Testis (tissue), 3 donors: ENCODE measurements around the gene HMGB2. TPM values are rescaled to one million over a fixed set of nuclear protein-coding genes. Genes with fewer than 3 reads are reported as not detected.
A peak's percentile ranks its signal among the peaks of the same experiment; 100 is the strongest.

Source experiments
- DNase-seq: peaks from one replicate; pipeline ENCODE4 v3.0.0-alpha.2; 2019
- H3K27ac ChIP-seq, 2 donors: fragments of 200-600 bp; sonication (generic); one replicate each; pipeline ENCODE4 v1.5.1; 2019
- H3K27me3 ChIP-seq: fragments of 200-600 bp; sonication (generic); one replicate; pipeline ENCODE4 v1.5.1; 2019
- H3K36me3 ChIP-seq: fragments of 200-600 bp; sonication (generic); one replicate; pipeline ENCODE4 v1.5.1; 2017; ENCODE audit warnings: low read depth; ENCODE audit errors: missing control alignments
- H3K4me1 ChIP-seq: fragments of 200-600 bp; sonication (generic); one replicate; pipeline ENCODE4 v1.5.1; 2019
- H3K4me3 ChIP-seq, 2 donors: fragments of 200-600 bp; sonication (generic); one replicate each; pipeline ENCODE4 v1.5.1; 2017 to 2019
- H3K9me3 ChIP-seq: fragments of 200-600 bp; sonication (generic); one replicate; pipeline ENCODE4 v1.5.1; 2017
- POLR2A ChIP-seq: fragments of 450-650 bp; IDR thresholded peaks from one replicate; pipeline ENCODE4 v1.6.1; 2017; ENCODE audit warnings: antibody characterized with exemption, mild to moderate bottlenecking, moderate library complexity
- WGBS, 2 donors: methylation state at CpG; one replicate each; pipeline ENCODE4 v1.1.5; 2018; 5-methylcytosine and 5-hydroxymethylcytosine counted together
- intact Hi-C: fragments of 100-400 bp; cut with DNase I; formaldehyde crosslinking; loops from one replicate; pipeline ENCODE4 v1.15.1; 2023; ENCODE audit warnings: low total_unique reads
- polyA plus RNA-seq: library from polyadenylated mRNA; stranded (reverse); fragments of 350-450 nt; fragmentation: Illumina TruSeq; extraction: RNeasy Lipid Tissue Mini Kit (QIAGEN cat#74804); gene quantifications from one replicate; pipeline ENCODE4 v1.2.3, GENCODE V29; 2014; ENCODE audit warnings: low read depth, low replicate concordance; ENCODE audit not compliant: insufficient read depth
- total RNA-seq, 2 donors: library from RNA; depleted of rRNA; stranded (reverse); fragments of >200 nt; gene quantifications; one replicate each; pipeline ENCODE4 v1.2.3, GENCODE V29; 2016
- TF ChIP-seq, protein P1 (sequence below), 3 experiments: fragments of 450-650 bp in 2 of 3; fragments of 200-600 bp in 1 of 3; sonication (generic) in 1 of 3; IDR thresholded peaks; one replicate each; pipeline ENCODE4 v1.5.1; 2016 to 2019; ENCODE audit warnings: antibody characterized with exemption in 3 of 3, mild to moderate bottlenecking in 2 of 3, moderate library complexity in 1 of 3

The HMGB2 gene
- total and polyA plus RNA-seq, 3 donors from 2014 or later: 80.1 to 235 (median 117) TPM

DNA sequence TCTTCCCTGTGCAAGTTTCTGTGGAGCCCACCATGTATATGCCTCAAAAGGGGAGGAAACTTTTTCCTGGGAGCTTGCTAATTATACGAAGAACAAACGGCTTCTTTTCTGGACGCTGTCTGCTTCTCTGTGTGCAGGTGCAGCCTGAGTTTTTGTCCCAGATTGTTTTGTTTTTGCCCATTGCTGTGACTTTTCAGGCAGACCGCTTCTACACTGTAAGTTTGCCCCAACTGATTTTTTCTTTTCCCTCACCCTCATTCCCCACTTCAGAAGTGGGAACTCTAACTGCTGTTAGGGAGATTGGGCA is 51.9 kb downstream of the HMGB2 start:
- H3K9me3 ChIP-seq: no peaks in the 10 kb centered on the region
- DNase-seq: no peak
- no peaks in the 10 kb centered on the region for H3K27me3 ChIP-seq
- peak overlapping the region in 1 of 2 donors; percentile 32 for H3K4me3 ChIP-seq
- WGBS, 2 donors: 50 to 53% methylated on average over 4 of the region's 4 CpGs
- peak overlapping the region in 1 of 2 donors; percentile 19 for H3K27ac ChIP-seq
- peaks cover 9% of the 10 kb centered on the region for H3K4me1 ChIP-seq
- intact Hi-C loops: no loop called here
- TF ChIP-seq, protein P1, sequence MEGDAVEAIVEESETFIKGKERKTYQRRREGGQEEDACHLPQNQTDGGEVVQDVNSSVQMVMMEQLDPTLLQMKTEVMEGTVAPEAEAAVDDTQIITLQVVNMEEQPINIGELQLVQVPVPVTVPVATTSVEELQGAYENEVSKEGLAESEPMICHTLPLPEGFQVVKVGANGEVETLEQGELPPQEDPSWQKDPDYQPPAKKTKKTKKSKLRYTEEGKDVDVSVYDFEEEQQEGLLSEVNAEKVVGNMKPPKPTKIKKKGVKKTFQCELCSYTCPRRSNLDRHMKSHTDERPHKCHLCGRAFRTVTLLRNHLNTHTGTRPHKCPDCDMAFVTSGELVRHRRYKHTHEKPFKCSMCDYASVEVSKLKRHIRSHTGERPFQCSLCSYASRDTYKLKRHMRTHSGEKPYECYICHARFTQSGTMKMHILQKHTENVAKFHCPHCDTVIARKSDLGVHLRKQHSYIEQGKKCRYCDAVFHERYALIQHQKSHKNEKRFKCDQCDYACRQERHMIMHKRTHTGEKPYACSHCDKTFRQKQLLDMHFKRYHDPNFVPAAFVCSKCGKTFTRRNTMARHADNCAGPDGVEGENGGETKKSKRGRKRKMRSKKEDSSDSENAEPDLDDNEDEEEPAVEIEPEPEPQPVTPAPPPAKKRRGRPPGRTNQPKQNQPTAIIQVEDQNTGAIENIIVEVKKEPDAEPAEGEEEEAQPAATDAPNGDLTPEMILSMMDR (IDR thresholded peaks at IDR 0.05): no peak
- no peak for TF ChIP-seq POLR2A
- no peaks in the 10 kb centered on the region for H3K36me3 ChIP-seq

DNA sequence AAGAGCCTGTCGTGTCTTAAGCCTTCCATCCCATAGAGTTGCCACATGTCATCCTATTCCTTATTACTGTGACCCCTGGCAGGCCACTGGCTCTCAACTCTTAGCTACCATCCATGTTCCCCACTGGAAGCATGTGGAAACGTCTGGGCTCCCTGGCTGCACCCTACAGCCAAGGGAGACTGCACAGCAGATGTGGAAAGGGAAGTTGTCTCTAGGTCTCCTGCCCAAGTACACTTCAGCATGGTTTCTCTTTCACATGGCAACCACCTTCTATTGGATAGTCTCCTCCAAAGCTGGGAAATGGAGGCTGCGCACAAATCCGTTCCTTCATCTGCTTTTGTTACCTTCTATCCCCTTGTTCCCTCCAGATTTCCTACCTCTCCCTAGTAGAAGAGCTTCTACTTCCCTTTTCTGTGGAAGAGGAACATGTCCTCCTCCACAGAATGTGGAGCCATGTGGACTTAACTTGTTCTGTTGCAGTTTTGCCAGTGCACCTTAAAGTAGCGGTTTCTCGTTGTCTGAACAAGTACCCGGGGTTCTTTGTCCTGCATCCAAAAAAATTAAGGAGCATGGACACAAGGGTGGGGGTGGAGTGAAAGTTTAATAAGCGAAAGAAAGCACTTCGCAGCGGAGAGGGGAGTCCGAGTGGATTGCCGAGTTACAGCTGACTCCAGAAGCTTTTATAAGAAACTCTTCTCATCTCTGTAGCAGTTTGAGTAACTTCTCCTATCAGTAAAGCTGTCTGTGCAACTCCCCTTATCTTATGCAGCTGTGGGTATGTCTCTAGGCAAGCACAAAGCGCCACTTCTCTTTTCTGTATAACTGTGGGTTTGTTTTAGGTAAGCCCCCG is 52.5 kb downstream of the HMGB2 start:
- TF ChIP-seq, protein P1 (IDR thresholded peaks at IDR 0.05): no peak
- TF ChIP-seq POLR2A: no peak
- H3K27me3 ChIP-seq: no peaks in the 10 kb centered on the region

More for the DNA sequence above, 52.5 kb downstream of the HMGB2 start:
- peak overlapping the region; percentile 40 to 42 for H3K27ac ChIP-seq
- no peaks in the 10 kb centered on the region for H3K36me3 ChIP-seq
- WGBS, 2 donors: 53% methylated on average over 14 of the region's 14 CpGs
- H3K4me1 ChIP-seq: peaks cover 9% of the 10 kb centered on the region
- no peaks in the 10 kb centered on the region for H3K9me3 ChIP-seq
- peak overlapping the region in 1 of 2 donors; percentile 32 for H3K4me3 ChIP-seq
- intact Hi-C loops: no loop called here
- DNase-seq: peak; percentile 26

Other genes with a start within 250 kb of the HMGB2 start
- gene GALNT7, start 165.5 kb downstream of the HMGB2 start, total RNA-seq: 10 to 100 TPM; 28.8 to 32.0 TPM
- 18.0 TPM for gene GALNT7, start 165.5 kb downstream of the HMGB2 start, polyA plus RNA-seq
- gene SAP30, start 36.6 kb upstream of the HMGB2 start, total RNA-seq: 10 to 100 TPM; 49.0 to 57.0 TPM
- gene SAP30, start 36.6 kb upstream of the HMGB2 start, polyA plus RNA-seq: 45.8 TPM
- gene SCRG1, start 64.8 kb upstream of the HMGB2 start, total RNA-seq: 10 to 100 TPM; 22.9 to 32.0 TPM
- gene SCRG1, start 64.8 kb upstream of the HMGB2 start, polyA plus RNA-seq: 29.1 TPM
- 10 to 100 TPM in 1 of 2 donors, 1 to 10 TPM in 1; 9.4 to 12.3 TPM for gene HAND2, start 195.9 kb upstream of the HMGB2 start, total RNA-seq
- 3.5 TPM for gene HAND2, start 195.9 kb upstream of the HMGB2 start, polyA plus RNA-seq